Uterus (tissue), 2 donors: ENCODE results near the gene OR52M1.

ENCODE experiments used
- POLR2A ChIP-seq, 2 donors: fragments of 450-650 bp; IDR thresholded peaks; one replicate each; pipeline ENCODE4 v1.6.1; 2016; ENCODE audit warnings: antibody characterized with exemption in 2 of 2, mild to moderate bottlenecking in 1 of 2, moderate library complexity in 1 of 2
- TF ChIP-seq, protein P1 (sequence below), 4 experiments: fragments of 200-600 bp in 2 of 4; fragments of 450-650 bp in 2 of 4; sonication (generic) in 2 of 4; IDR thresholded peaks; one replicate each; pipeline ENCODE4 v1.5.1; 2016 to 2019; ENCODE audit warnings: antibody characterized with exemption in 4 of 4, mild to moderate bottlenecking in 2 of 4, moderate library complexity in 1 of 4

DNA sequence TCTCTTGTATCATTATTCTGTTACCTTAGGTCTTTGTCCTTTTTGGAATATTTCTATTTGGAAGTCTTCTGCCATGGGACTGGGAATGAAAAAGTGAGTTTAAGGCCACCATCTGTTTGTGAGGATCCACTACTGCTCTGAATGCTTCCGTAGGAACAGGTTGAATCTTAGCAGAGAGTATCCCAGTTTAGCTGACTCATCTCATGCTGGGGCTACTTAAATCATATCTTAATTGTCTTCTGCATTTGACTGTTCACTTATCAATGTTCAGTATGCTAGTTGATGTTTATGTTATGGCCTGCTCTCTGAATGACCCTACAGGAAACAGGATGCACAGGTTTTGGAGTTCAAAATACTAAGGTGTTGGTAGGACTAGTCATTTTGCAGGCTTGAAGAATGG lies 35.1 kb downstream of the OR52M1 start:
- no peak for TF ChIP-seq POLR2A (IDR thresholded peaks at IDR 0.05)
- TF ChIP-seq, protein P1, sequence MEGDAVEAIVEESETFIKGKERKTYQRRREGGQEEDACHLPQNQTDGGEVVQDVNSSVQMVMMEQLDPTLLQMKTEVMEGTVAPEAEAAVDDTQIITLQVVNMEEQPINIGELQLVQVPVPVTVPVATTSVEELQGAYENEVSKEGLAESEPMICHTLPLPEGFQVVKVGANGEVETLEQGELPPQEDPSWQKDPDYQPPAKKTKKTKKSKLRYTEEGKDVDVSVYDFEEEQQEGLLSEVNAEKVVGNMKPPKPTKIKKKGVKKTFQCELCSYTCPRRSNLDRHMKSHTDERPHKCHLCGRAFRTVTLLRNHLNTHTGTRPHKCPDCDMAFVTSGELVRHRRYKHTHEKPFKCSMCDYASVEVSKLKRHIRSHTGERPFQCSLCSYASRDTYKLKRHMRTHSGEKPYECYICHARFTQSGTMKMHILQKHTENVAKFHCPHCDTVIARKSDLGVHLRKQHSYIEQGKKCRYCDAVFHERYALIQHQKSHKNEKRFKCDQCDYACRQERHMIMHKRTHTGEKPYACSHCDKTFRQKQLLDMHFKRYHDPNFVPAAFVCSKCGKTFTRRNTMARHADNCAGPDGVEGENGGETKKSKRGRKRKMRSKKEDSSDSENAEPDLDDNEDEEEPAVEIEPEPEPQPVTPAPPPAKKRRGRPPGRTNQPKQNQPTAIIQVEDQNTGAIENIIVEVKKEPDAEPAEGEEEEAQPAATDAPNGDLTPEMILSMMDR (IDR thresholded peaks at IDR 0.05): no peak
